G401 (cell line): ENCODE results near the gene HOXD10. TPM values are rescaled to one million over a fixed set of nuclear protein-coding genes. Genes with fewer than 3 reads are reported as not detected.

ENCODE experiments used
- DNase-seq: peaks from one replicate; pipeline ENCODE4 v3.0.0-alpha.2; 2015; ENCODE audit warnings: low spot score
- in situ Hi-C: cut with HindIII; loops from 2 replicates; pipeline ENCODE4 v1.10.0; 2016; ENCODE audit warnings: low sequenced_read_pairs, mixed read lengths
- total RNA-seq: library from RNA; depleted of rRNA; stranded (reverse); fragments of >200 nt; shearing (Covaris generic); gene quantifications from 2 replicates; pipeline ENCODE4 v1.2.3, GENCODE V29; 2014

Gene HOXD10
- total RNA-seq, 1 experiment from 2014 or later: not detected

DNA sequence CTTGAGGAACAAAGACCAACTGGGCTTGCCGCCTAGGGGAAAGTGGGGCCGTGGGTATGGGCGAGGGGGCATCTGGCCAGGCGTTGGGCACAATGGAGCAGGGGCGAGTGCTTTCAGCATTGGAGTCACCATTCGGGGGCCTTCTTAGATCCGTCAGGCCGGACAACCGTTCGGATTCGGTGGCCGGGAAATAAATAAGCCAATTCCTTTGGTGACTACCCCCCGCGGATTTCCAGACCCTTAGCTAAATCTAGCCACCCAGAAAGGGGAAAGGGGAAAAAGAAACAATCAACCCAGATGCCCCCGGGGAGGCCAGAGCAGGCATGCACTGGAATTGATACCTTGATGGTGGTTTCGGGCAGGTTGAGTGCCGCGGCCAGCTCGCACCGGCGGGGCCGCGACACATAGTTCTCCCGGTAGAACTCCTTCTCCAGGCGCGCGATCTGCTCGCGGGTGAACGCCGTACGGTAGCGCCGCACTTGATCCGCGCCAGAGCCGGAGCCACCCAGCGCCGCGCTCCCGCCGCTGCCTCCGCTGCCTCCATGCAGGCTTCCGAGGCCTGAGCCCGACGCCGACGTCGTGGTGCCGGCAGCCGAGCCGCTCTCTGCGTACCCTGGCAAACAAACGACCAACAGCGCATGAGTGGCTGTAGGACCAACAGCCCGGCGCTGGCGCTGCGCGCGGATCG, 34.6 kb upstream of the HOXD10 start:
- DNase-seq: no peak
- in situ Hi-C loops: no loop called here

DNA sequence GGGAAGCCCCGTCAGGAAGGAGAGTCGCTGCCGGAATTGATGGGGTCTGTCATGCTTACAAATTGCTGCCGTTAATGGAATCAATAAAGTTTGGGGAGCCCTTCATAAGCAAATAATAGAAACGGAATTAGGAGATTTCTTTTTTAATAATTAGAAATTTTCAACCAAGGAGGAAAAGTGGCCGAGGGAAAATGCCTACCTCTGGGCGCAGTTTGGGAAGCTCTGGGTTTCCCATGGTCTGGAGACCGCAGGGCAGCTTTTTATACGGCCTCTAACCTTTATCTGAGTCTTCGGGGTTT, 34.1 kb upstream of the HOXD10 start:
- DNase-seq: no peak
- in situ Hi-C loops: no loop called here

DNA sequence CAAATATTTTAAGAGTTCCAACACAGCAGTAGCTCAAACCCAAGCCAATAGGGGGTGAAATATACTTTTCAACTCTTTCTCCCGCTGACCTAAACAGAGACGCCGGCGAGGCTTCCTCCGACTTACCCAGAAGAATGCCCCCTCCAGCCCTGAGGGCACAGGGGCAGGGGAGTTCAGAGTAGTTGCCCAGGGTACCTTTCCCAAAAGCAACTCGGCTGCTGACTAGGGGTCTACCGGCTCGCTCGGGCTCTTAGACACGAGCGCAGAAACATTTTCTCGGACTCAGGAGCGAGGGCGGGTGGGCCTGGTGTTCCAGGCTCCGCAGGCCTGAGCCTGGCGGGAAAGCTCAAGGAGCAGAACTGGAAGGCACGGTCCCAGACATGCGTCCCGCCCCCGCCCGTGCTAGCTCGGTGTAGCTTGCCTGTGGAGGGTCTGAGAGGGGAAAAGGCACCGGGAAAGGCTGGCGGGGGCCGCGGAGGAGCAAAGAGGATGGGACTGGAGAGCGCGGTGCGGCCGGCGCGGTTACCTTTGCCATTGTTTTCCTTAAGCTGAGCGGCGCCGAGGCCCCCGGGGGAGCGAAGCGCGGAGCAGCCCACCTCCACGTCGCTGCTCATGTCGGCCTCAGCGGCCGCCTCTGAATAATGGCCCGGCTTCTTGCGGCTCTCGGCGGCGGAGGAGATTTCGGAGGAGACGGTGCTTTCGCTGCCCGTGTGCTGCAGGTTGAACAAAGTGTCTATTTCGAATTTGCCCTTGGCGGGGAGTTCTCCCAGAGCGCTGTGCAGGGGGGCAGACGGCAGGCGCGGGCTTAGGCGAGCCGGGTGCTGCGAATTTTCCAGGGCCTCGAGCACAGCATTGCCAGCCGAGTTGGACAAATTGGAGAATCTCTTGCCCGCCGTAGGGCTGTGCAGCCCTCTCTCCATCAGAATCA, 33.5 kb upstream of the HOXD10 start:
- DNase-seq: no peak
- in situ Hi-C loops: no loop called here

DNA sequence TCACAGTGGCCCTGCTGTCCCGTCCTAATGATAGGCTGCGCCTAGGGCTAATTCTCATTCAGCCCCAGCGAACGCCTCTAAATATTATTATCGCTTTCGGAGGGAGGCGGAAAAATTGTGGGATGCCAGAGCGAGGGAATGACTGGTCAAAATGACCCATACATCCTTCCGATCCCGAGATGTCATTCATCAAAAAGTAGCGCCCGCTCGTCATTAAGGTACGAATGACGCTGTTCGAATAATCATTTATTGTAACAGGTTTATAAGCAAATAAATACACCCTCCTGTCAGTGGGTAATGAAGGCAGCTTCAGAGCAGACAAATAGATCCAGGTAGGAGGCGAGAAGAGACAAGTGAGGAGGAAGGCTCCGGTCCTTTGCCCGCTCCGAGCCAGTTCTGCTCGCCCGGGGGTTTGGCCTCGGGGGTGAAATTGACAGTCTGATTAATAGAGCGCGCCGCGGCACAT, 32.7 kb upstream of the HOXD10 start, which contains the start of gene EVX2:
EVX2 (minus strand) TSS at position 167 of the 466 bp plus-strand sequence. CDS start 186 bp downstream, outside the sequence.
- in situ Hi-C loops: no loop called here
- no peak for DNase-seq

DNA sequence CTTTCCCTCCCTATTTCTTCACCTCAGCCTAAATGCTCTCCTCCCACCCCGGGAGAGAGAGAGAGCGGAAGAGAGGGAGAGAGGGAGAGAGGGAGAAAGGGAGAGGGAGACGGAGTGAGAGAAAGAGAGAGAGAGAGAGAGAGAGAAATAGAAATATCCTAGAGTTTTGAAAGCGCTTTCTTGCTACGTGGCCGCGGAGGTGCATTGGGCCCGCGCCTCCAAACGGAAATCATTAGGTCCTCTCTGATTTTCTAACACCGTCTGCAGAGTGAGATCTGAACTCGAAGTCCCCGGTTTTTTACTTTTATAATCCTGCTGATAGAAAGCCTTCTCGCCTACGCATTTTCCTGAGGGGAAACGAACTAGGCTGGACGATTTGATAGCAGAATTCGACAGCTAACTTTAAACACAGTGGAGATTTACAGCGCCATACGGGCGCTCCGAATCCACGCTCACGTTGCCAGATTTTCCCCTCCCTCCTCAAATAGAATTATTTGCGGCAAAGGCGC, 31.9 kb upstream of the HOXD10 start:
- in situ Hi-C loops: no loop called here
- DNase-seq: no peak

DNA sequence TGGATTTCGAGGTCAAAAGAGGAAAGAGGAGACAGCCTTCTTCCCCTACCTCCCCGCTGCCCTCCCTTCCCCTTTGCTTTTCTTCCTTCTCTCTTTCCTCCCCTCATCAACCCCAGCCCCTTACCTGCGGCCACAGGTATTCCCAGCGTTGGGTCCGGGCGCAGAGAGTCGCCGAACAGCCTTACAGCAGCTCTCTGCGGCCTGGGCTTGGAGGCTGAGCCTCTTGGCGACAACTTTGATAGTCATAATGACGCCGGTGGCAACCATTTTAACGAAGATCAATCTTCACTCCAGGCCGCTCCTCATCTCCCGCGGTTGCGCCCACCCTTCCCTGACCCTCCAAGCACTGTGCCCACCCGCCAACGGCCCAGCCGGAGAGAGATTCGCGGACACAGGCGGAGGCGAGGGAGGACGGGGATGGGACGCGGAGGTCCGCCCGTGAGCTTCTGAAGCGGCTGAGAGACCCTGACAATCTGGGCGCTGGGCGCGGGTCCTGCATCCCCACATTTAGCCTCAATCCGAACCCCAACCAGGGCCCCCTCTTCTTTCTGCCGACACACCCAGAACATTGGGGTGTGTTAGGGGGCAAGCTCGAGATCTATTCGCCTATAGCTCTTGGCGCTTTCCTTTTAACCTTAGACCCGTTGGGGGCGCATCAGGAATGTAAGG, 31.3 kb upstream of the HOXD10 start:
- no peak for DNase-seq
- in situ Hi-C loops: no loop called here

DNA sequence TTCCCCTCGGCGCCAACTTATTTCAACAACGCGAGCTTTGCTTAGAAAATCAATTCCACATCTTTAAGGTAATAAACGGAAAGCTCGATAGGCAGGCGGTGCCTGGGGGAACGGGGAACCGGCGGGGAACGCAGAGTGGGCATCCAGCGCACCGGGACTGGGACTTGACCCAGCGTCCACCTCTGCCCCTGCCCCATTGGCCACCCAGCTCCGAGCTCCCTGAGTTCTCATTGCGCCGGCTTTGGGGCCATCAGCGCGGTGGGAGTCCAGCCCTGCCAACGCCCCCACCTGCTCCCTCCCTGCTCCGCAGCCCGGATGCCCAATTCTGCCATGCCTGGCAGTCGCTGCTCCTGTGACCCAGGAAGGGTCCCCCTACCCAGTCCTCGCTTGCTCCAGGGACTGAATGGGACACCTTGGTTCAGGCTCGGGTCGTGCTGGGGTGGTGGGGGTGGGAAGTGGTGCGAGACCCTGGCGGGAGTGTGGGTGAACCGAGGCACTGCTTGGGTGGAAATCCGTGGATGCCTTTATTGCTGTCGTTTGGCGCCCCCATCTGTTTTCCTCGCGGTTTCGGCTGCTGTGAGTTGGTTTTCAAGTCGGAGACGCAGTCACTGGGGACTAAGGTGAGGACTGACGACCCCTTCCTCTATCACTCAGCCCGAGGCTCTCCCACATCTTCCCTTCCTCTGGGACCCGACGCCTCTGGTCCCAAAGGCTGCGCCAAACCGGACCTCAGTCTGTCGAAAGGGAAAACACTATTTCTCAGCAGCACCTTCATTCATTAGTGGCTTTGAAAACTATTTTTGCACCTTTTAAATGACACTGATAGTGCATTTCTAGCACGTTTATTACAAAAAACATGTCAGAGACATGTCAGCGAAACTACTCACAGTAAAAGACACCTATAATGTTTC, 30.5 kb upstream of the HOXD10 start:
- DNase-seq: no peak
- in situ Hi-C loops: no loop called here

DNA sequence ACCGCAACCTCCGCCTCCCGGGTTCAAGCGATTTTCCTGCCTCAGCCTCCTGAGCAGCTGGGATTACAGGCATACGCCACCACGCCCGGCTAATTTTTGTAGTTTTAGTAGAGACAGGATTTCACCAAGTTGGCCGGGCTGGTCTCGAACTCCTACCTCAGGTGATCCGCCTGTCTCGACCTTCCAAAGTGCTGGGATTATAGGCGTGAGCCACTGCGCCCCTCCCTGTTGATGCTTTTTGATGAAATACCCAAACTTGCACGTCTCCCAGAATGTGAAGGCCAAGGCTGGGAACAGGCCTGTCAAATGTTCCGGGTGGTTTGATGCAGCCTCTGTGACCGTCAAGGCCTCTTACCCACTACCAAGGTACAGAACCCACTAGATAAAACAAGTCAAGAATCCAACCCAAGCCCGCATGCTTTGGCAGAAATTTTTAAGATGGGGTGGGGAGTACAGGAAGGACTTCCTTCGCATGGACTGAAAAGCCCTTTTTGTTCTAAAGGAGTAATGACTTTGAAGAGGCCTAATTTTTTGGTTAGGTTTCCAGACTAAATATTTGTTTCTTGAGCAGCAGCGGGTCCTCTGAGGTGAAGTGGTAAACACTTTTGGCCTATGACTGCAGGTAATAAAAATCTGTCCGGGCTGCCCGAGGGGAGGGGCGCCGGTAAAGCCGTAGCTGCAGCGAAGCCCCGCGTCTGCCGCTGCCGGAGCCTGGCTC, 29.1 kb upstream of the HOXD10 start:
- no peak for DNase-seq
- in situ Hi-C loops: no loop called here

DNA sequence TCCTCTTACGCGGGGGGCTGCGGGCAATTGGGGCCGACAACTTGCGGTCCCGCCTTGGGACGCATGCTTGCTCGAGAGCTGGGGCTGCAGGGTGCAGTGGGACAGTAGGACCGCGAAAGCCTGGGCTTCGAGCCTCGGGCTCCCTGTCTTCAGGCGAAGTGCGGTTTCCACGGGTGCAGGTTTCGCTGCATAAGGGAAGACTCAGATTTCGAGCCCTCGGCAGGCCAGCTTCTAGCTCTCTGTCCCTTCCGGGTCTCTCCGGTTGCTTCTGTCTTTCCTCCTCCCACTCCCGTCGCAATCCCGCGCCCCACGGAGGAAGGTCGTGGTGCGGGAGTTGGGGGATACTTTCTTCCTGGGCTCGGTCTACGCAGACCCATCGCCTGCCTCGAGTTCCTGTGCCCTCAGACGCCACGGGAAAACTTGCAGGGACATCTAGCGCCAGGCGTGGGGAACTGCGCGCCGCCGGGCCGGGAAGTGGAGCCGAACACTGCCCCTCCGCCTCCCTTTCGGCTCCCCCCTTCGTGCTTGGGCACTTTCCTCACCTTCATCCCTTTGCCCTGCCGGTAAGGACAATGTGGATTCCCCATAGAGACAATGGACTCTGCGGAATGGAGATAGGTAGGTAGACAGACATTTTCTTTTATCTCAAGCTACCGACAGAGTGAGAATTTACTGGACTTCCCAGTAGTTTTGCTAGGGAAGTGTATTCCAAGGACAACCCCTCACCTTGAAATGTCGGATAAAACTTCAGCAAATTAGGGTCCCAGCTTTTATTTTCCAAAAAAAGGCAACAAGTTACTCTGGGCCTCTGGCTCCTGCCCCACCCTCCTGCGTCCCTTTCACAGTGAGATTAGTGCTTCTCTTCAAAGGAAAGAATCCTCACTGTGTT, 28.3 kb upstream of the HOXD10 start:
- DNase-seq: no peak
- in situ Hi-C loops: no loop called here

DNA sequence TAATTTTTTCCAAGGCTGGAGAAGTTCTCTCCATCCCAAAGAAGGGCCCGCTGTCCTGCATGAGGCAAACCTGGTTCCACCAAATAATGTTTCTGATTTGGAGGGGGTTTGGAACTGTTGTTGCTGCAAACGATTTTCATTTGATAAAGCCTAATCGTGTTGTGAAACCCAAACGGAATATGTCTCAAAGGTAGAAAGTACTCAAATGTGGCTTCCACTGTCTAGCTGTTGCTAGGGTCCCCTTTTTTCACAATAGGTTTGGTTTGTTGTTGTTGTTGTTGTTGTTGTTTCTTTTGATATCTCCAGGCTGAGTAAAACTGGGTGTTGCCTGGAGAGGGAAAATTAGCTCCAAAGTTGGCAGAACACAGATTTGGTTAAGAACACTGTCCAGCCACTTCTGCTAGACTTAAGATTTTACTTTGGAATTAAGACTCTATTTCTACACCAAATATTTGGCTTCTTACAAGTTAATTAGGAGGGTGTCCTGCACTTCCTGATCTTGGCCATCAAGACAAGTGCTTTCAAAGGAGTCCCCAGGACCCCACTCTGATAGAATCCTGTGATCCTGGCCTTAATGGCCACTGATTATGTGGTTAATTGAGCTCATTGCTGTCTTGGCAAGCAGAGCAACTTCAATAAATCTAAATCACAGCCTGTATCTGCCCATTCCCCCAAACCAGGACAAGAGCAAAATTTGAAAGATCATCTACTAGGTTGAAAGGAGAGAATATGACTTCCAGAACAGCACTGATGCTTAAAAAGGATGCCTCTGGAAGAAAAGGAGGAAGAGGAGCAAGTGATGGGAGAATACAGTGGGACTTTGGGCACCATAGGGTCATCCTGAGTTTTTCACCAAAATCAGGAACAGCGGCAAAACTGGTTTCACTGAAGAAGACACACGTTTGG, 27.4 kb upstream of the HOXD10 start:
- DNase-seq: no peak
- in situ Hi-C loops: no loop called here

DNA sequence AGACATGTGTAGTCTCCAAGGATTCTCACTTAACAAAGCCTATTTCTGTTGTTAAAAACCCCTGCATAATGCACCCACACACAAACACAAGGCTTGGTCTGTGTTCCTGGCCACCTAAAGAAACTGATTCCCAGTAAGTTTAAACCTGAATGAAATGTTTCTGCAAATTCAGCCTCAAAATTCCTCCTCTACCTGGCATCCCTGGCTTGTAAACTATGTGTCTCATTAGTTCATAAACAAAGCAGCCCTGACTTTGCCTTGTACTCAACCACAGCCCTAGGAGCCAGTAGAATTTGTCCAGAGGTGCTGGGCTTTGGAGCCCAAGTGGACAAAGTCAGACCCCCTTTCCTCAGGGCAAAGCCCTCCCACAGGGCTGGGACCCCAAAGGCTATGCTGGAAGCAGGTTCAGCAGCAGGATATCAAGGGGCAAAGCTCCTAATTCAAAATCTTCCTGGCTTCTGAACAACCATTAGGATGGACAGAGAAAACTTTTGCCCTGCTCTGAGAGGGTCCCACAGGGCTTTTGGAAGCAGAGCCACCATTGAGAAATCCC, 26.7 kb upstream of the HOXD10 start:
- no peak for DNase-seq
- in situ Hi-C loops: no loop called here

DNA sequence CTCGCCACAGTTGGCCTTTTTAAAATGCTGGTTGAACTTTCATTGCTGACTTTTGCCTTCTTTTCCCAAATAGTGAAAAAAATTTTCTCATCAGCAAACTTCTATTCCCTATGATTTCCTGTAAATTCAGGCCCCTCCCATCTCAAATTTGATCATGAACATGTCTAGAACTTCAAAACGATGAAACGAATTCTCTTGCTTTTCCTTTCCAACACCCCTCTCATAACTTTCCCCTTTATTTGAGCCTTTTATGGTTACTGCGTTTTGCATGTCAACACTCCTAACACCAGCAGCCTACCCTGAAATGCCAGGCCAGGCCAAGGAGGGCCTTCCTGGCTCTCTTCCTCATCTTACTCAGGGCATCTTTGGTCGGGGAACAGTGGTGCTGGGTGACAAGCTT, 25.7 kb upstream of the HOXD10 start:
- in situ Hi-C loops: no loop called here
- no peak for DNase-seq

DNA sequence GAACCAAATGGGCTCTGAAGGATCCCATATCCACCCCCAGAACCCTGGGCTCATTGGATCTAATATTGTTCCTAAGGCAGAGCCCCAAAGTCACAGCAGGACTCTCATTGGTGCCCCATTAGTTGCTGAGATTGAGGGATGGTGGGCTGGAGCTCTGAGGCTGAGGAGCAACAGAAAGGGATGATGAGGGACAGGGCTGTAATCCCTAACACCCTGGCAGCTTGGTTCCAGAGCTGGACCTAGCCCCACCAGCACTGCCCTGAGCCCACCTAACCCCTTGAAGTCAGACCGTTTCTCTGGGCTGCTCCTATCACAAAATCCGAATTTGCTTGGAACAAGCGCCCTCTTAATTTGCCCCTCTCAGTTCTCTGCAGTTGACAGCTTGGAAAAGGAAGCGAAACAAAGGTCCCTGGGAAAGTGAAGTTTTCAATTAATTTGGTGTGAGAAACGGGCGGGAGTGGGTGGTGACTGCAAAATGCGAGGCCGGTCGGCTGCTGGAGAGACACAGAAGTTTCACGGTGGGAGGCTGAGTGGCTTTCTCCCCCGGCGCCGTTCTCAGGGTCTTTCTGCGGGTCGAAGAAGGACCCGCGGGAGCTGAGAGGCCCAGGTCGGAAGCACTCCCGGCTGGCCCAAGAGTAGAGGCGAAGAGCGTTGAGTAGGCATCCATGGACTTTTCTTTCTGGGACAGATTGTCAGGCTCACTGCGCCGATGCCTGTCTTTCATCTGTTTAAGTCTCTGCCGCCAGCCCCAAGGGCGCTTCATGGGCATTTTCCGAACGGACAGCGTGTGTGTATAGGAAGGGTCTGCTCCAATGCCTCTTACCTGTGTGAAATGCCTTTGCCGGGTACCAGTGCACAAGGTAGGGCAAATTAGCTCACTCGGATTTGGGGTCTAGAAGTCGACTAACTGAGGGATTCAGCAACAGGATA, 25.0 kb upstream of the HOXD10 start:
- in situ Hi-C loops: no loop called here
- no peak for DNase-seq

DNA sequence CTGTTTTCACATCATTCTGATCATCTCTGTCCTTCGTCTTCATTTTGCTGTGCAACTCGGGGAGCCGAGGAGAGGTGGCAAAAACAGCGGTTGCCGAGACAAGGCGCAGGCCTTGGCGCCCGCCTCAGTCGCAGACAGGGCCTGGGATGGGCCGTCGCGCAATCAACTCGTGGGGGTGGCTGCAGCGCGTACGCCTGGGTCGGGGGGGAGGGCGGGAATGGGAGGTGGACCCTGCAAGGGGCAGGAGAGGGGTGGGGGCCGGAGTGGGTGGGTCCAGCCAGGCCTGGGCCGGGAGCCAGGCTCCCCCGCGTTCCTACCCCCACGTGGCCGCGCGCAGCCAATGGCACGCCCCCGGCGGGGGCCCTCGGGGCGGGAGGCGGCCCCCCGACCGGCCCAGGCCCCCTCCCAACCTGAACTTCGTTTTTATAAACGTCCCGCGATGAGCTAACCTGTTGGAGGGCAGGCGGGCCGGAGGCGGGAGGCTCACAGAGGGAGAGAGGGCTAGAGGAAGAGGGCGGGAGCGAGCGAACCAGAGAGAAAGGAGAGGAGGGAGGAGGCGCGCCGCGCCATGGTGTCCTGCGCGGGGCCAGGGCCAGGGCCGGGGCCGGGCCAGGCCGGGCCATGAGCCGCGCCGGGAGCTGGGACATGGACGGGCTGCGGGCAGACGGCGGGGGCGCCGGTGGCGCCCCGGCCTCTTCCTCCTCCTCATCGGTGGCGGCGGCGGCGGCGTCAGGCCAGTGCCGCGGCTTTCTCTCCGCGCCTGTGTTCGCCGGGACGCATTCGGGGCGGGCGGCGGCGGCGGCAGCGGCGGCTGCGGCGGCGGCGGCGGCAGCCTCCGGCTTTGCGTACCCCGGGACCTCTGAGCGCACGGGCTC, 24.1 kb upstream of the HOXD10 start, which contains the start of gene HOXD13:
HOXD13 (plus strand) TSS at position 452 of the 875 bp plus-strand sequence; CDS start at position 622, 170 bp downstream.
- no peak for DNase-seq
- in situ Hi-C loops: no loop called here
